CD1c-positive myeloid dendritic cell (primary cell): ENCODE results near the gene SSC4D.
A peak's percentile ranks its signal among the peaks of the same experiment; 100 is the strongest.
"Not testable (repeated sequence)": the region's sequence is repeated elsewhere in the genome, so short reads cannot be mapped to it uniquely, and the experiment has no call there.

Experiments
- DNase-seq: peaks from one replicate; pipeline ENCODE4 v3.0.0-alpha.2; 2016; ENCODE audit errors: extremely low spot score

SSC4D gene

GRCh38 chr7:76409537-76409936, at the start of gene SSC4D:
TSS of gene SSC4D (minus strand) at chr7:76409697. CDS start at chr7:76404439, 5,258 bp downstream.
- DNase-seq, result no peak

GRCh38 chr7:76458504-76458903, 49.0 kb upstream of the SSC4D start:
- not testable (repeated sequence) for DNase-seq

GRCh38 chr7:76457017-76457416, 47.5 kb upstream of the SSC4D start:
- DNase-seq, result not testable (repeated sequence)

- DNase-seq, result peak; percentile 64
Measured at GRCh38 chr7:76445577-76446008, 36.1 kb upstream of the SSC4D start.

GRCh38 chr7:76443846-76444245, 34.3 kb upstream of the SSC4D start:
- not testable (repeated sequence) for DNase-seq

GRCh38 chr7:76442664-76443446, 33.4 kb upstream of the SSC4D start:
- not testable (repeated sequence) for DNase-seq

GRCh38 chr7:76441792-76442191, 32.3 kb upstream of the SSC4D start:
- not testable (repeated sequence) for DNase-seq

- not testable (repeated sequence) for DNase-seq
Measured at GRCh38 chr7:76440404-76440803, 30.9 kb upstream of the SSC4D start.

GRCh38 chr7:76439120-76439888, 29.8 kb upstream of the SSC4D start:
- not testable (repeated sequence) for DNase-seq

- DNase-seq, result peak; percentile 80
Measured at GRCh38 chr7:76437873-76438272, 28.4 kb upstream of the SSC4D start.

- DNase-seq, result no peak
Measured at GRCh38 chr7:76430836-76431235, 21.3 kb upstream of the SSC4D start.

GRCh38 chr7:76430211-76430610, 20.7 kb upstream of the SSC4D start:
- no peak for DNase-seq

- DNase-seq, result peak; percentile 26
Measured at GRCh38 chr7:76428868-76429805, 19.6 kb upstream of the SSC4D start.

- DNase-seq, result no peak
Measured at GRCh38 chr7:76428149-76428823, 18.8 kb upstream of the SSC4D start.

GRCh38 chr7:76427635-76428034, 18.1 kb upstream of the SSC4D start:
- DNase-seq, result no peak

GRCh38 chr7:76426246-76426645, 16.7 kb upstream of the SSC4D start:
- no peak for DNase-seq

- not testable (repeated sequence) for DNase-seq
Measured at GRCh38 chr7:76425558-76425957, 16.1 kb upstream of the SSC4D start.

- DNase-seq, result no peak
Measured at GRCh38 chr7:76425156-76425555, 15.7 kb upstream of the SSC4D start.

GRCh38 chr7:76424413-76425111, 15.1 kb upstream of the SSC4D start, which contains the start of gene ZP3:
TSS of gene ZP3 (plus strand) at chr7:76424950. CDS start at chr7:76424965, 15 bp downstream.
- DNase-seq, result no peak

- DNase-seq, result no peak
Measured at GRCh38 chr7:76423666-76424412, 14.3 kb upstream of the SSC4D start.
